GM12878 (cell line): ENCODE results near the gene DMD. TPM values are rescaled to one million over a fixed set of nuclear protein-coding genes. Genes with fewer than 3 reads are reported as not detected.

Source experiments
- ATAC-seq: fragments of 200-7000 bp; cut with Tn5 transposase; 3 replicates; pipeline ENCODE4 v1.9.1; 2020; ENCODE audit warnings: mild to moderate bottlenecking, moderate library complexity
- BruUV-seq: library from RNA; stranded (reverse); fragments of 400-500 nt; replicated peaks from 2 replicates; lab custom pipeline; 2021; lab: Mats Ljungman, UMichigan
- CTCF ChIA-PET: fragments of 300-600 bp; sonication (Branson Sonifier 250); formaldehyde crosslinking; extraction: SDS; loops from one replicate; lab custom pipeline; 2021; ENCODE audit warnings: inconsistent platforms; lab: Yijun Ruan, JAX
- POLR2A ChIA-PET: fragments of 350-600 bp; formaldehyde crosslinking; extraction: SDS; loops from one replicate; lab custom pipeline; 2021; ENCODE audit warnings: inconsistent platforms; lab: Charles Lee
- RAD21 ChIA-PET: fragments of 300-600 bp; sonication (Branson Sonifier 250); formaldehyde crosslinking; loops from one replicate; lab custom pipeline; 2023; ENCODE audit warnings: antibody characterized with exemption; ENCODE audit not compliant: unreplicated experiment; lab: Charles Lee
- SMC1A ChIA-PET: fragments of 300-600 bp; sonication (Branson Sonifier 250); formaldehyde crosslinking; loops from one replicate; lab custom pipeline; 2023; ENCODE audit not compliant: unreplicated experiment, uncharacterized antibody; lab: Charles Lee
- DNase-seq: peaks from one replicate; pipeline ENCODE4 v3.0.0-alpha.2; 2011; ENCODE audit warnings: low read depth, low spot score
- FAIRE-seq: peaks from 3 replicates; lab custom pipeline; 2011; peaks lifted over from hg19 to GRCh38; lab: Jason Lieb, UNC
- H2AFZ ChIP-seq: 2 replicates; pipeline ENCODE4 v1.6.0; 2011; ENCODE audit warnings: low read depth, low read length, control low read depth; ENCODE audit not compliant: control insufficient read depth
- H3K27ac ChIP-seq: 2 replicates; pipeline ENCODE4 v1.5.1; 2011; ENCODE audit warnings: control low read depth; ENCODE audit not compliant: control insufficient read depth, insufficient read depth
- H3K27me3 ChIP-seq, 2 experiments: replicated peaks in 1 of 2; 2 replicates each; pipeline versions ENCODE4 v1.6.0 to v1.6.1; 2011; ENCODE audit warnings: low read length in 1 of 2; ENCODE audit not compliant: control insufficient read depth in 2 of 2, insufficient read depth in 2 of 2
- H3K36me3 ChIP-seq, 2 experiments: 2 replicates each; pipeline ENCODE4 v1.5.1; 2011; ENCODE audit warnings: low read length in 1 of 2; ENCODE audit not compliant: control insufficient read depth in 2 of 2, insufficient read depth in 2 of 2
- H3K4me1 ChIP-seq: 2 replicates; pipeline ENCODE4 v1.6.1; 2011; ENCODE audit warnings: mild to moderate bottlenecking, low read length, moderate library complexity, mixed read lengths; ENCODE audit not compliant: control insufficient read depth, insufficient read depth
- H3K4me2 ChIP-seq: 2 replicates; pipeline ENCODE4 v1.6.0; 2011; ENCODE audit warnings: control low read depth; ENCODE audit not compliant: control insufficient read depth, insufficient read depth
- H3K4me3 ChIP-seq: fragments of 200-600 bp; sonication (generic); 2 replicates; pipeline ENCODE4 v1.5.1; 2016
- H3K79me2 ChIP-seq: 2 replicates; pipeline ENCODE4 v1.6.0; 2011; ENCODE audit warnings: low read length; ENCODE audit not compliant: control insufficient read depth, insufficient read depth
- H3K9ac ChIP-seq: 2 replicates; pipeline ENCODE4 v1.8.0; 2011; ENCODE audit warnings: low read length, control low read depth, mixed read lengths; ENCODE audit not compliant: control insufficient read depth, insufficient read depth
- H3K9me3 ChIP-seq: replicated peaks from 3 replicates; pipeline ENCODE4 v1.5.1; 2011; ENCODE audit warnings: mild to moderate bottlenecking, low read length; ENCODE audit not compliant: control insufficient read depth, insufficient read depth
- H4K20me1 ChIP-seq: 2 replicates; pipeline ENCODE4 v1.6.0; 2011; ENCODE audit not compliant: control insufficient read depth, insufficient read depth
- IKZF2 ChIP-seq, 2 experiments: fragments of 450-650 bp; IDR thresholded peaks; 2 replicates each; pipeline ENCODE4 v1.6.1; 2017; ENCODE audit warnings: mild to moderate bottlenecking in 2 of 2, moderate library complexity in 2 of 2
- MXI1 ChIP-seq: fragments of 150-350 bp; IDR thresholded peaks from 2 replicates; pipeline ENCODE4 v1.6.1; 2011; ENCODE audit warnings: low read depth, mild to moderate bottlenecking, inconsistent platforms, low read length, improper control_type of control experiment
- NBN ChIP-seq: fragments of 450-650 bp; IDR thresholded peaks from 2 replicates; pipeline ENCODE4 v1.6.1; 2016
- SPI1 ChIP-seq: IDR thresholded peaks from 2 replicates; pipeline ENCODE4 v1.6.1; 2011; ENCODE audit warnings: low read depth, mild to moderate bottlenecking, low read length, moderate library complexity, borderline replicate concordance; ENCODE audit not compliant: insufficient read depth
- TARDBP ChIP-seq: IDR thresholded peaks from 2 replicates; pipeline ENCODE4 v1.6.1; 2016; ENCODE audit warnings: borderline replicate concordance
- ZNF217 ChIP-seq: fragments of 450-650 bp; IDR thresholded peaks from 2 replicates; pipeline ENCODE4 v1.6.1; 2017; ENCODE audit warnings: antibody characterized with exemption, mild to moderate bottlenecking
- ZNF24 ChIP-seq: fragments of 450-650 bp; IDR thresholded peaks from 2 replicates; pipeline ENCODE4 v1.6.1; 2017; ENCODE audit warnings: antibody characterized with exemption, mild to moderate bottlenecking
- ZNF274 ChIP-seq: IDR thresholded peaks from one replicate; pipeline ENCODE4 v1.8.0; 2011; ENCODE audit not compliant: insufficient read length, insufficient read depth
- WGBS: methylation state at CpG from one replicate; pipeline ENCODE4 v1.1.6; 2016; ENCODE audit warnings: low lambda C conversion rate; ENCODE audit not compliant: insufficient replicate concordance, insufficient coverage; ENCODE audit errors: missing lambda C conversion rate; 5-methylcytosine and 5-hydroxymethylcytosine counted together
- in situ Hi-C: fragments of 300-500 bp; cut with MboI; formaldehyde crosslinking; loops from 9 replicates; pipeline ENCODE4 v1.14.3; 2018; ENCODE audit warnings: mixed read lengths
- intact Hi-C: fragments of 100-400 bp; cut with micrococcal nuclease; formaldehyde crosslinking; loops from one replicate; pipeline ENCODE4 v1.14.2; 2022; ENCODE audit not compliant: unreplicated experiment
- polyA plus RNA-seq, 11 experiments: library from polyadenylated mRNA; depleted of rRNA in 4 of 11; unstranded in 6 of 11; stranded (reverse) in 5 of 11; fragments of >200 nt; fragmentation: Nextera tagmentation in 4 of 11; fragmentation: Illumina TruSeq in 1 of 11; extraction: Ambion mirVana in 4 of 11; extraction: Trizol in 1 of 11; gene quantifications; 1 replicate in 1 of 11; 2 replicates in 10 of 11; pipeline versions ENCODE4 v1.2.1 to v1.2.3, GENCODE V29; 2011 to 2016; ENCODE audit warnings: inconsistent platforms in 2 of 11, missing spikeins in 2 of 11, low read depth in 1 of 11
- total RNA-seq, 4 experiments: library from RNA; depleted of rRNA in 3 of 4; stranded (reverse); fragments of >200 nt in 3 of 4; fragmentation: Illumina TruSeq in 1 of 4; extraction: Trizol in 1 of 4; gene quantifications; 2 replicates each; pipeline versions ENCODE4 v1.2.1 to v1.2.3, GENCODE V29; 2013 to 2021
- TF ChIP-seq, protein P1 (sequence below): fragments of 450-650 bp; IDR thresholded peaks from 2 replicates; pipeline ENCODE4 v1.6.1; 2018; ENCODE audit warnings: borderline replicate concordance, mild to moderate bottlenecking; ENCODE audit not compliant: partially characterized antibody
- TF ChIP-seq, protein P2 (sequence below): fragments of 450-650 bp; IDR thresholded peaks from 2 replicates; pipeline ENCODE4 v1.6.1; 2017; ENCODE audit warnings: mild to moderate bottlenecking, moderate library complexity
- TF ChIP-seq, protein P3 (sequence below): fragments of 450-650 bp; formaldehyde crosslinking; IDR thresholded peaks from 2 replicates; pipeline ENCODE4 v1.5.0; 2022; ENCODE audit warnings: mild to moderate bottlenecking, missing genetic modification characterization
- TF ChIP-seq, protein P4 (sequence below): fragments of 450-650 bp; conservative IDR thresholded peaks from 2 replicates; pipeline ENCODE4 v1.6.1; 2017; ENCODE audit warnings: mild to moderate bottlenecking, moderate library complexity

Gene DMD
- total and polyA plus RNA-seq, 10 of the 15 experiments (the other 5 are each of a cell fraction or from before 2014, with no cell fraction given): 1.4 to 24.3 (median 4.3) TPM

DNA sequence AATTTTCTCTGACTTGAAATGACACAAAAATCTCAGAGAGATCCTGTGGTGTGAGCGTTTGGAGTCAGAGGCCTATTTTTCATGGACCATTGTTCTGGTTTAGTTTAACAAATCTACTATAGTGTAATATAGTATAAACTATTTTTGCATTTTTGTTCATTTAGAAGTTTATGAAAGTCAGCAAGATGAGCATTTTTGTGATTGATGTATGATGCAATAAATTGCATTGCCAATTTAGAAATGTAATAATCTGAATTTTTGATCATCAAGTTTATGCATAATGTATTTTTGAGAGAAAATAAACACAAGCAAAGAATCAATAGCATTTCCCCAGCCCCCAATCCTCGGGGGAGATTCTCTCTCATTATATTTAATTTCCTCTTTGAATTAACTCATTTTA, 1620.0 kb downstream of the DMD start:
- CTCF ChIA-PET: no interaction called here
- H3K4me3 ChIP-seq: no peak overlapping the region
- H3K4me2 ChIP-seq: no peak overlapping the region
- no peak overlapping the region for H3K9ac ChIP-seq
- no peak overlapping the region for H2AFZ ChIP-seq
- intact Hi-C loops: no loop called here
- no peaks in the 10 kb centered on the region for H3K4me1 ChIP-seq
- no peak for ATAC-seq
- TF ChIP-seq SPI1 (no peak), ZNF217 (no peak), MXI1 (no peak), TARDBP (no peak), IKZF2 (IDR thresholded peaks at IDR 0.05) (no peak), ZNF274 (no peak), NBN (no peak), ZNF24 (no peak)
- TF ChIP-seq, protein P1, sequence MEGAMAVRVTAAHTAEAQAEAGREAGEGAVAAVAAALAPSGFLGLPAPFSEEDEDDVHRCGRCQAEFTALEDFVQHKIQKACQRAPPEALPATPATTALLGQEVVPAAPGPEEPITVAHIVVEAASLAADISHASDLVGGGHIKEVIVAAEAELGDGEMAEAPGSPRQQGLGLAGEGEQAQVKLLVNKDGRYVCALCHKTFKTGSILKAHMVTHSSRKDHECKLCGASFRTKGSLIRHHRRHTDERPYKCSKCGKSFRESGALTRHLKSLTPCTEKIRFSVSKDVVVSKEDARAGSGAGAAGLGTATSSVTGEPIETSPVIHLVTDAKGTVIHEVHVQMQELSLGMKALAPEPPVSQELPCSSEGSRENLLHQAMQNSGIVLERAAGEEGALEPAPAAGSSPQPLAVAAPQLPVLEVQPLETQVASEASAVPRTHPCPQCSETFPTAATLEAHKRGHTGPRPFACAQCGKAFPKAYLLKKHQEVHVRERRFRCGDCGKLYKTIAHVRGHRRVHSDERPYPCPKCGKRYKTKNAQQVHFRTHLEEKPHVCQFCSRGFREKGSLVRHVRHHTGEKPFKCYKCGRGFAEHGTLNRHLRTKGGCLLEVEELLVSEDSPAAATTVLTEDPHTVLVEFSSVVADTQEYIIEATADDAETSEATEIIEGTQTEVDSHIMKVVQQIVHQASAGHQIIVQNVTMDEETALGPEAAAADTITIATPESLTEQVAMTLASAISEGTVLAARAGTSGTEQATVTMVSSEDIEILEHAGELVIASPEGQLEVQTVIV: no peak
- TF ChIP-seq, protein P2, sequence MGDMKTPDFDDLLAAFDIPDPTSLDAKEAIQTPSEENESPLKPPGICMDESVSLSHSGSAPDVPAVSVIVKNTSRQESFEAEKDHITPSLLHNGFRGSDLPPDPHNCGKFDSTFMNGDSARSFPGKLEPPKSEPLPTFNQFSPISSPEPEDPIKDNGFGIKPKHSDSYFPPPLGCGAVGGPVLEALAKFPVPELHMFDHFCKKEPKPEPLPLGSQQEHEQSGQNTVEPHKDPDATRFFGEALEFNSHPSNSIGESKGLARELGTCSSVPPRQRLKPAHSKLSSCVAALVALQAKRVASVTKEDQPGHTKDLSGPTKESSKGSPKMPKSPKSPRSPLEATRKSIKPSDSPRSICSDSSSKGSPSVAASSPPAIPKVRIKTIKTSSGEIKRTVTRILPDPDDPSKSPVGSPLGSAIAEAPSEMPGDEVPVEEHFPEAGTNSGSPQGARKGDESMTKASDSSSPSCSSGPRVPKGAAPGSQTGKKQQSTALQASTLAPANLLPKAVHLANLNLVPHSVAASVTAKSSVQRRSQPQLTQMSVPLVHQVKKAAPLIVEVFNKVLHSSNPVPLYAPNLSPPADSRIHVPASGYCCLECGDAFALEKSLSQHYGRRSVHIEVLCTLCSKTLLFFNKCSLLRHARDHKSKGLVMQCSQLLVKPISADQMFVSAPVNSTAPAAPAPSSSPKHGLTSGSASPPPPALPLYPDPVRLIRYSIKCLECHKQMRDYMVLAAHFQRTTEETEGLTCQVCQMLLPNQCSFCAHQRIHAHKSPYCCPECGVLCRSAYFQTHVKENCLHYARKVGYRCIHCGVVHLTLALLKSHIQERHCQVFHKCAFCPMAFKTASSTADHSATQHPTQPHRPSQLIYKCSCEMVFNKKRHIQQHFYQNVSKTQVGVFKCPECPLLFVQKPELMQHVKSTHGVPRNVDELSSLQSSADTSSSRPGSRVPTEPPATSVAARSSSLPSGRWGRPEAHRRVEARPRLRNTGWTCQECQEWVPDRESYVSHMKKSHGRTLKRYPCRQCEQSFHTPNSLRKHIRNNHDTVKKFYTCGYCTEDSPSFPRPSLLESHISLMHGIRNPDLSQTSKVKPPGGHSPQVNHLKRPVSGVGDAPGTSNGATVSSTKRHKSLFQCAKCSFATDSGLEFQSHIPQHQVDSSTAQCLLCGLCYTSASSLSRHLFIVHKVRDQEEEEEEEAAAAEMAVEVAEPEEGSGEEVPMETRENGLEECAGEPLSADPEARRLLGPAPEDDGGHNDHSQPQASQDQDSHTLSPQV: no peak
- TF ChIP-seq, protein P3, sequence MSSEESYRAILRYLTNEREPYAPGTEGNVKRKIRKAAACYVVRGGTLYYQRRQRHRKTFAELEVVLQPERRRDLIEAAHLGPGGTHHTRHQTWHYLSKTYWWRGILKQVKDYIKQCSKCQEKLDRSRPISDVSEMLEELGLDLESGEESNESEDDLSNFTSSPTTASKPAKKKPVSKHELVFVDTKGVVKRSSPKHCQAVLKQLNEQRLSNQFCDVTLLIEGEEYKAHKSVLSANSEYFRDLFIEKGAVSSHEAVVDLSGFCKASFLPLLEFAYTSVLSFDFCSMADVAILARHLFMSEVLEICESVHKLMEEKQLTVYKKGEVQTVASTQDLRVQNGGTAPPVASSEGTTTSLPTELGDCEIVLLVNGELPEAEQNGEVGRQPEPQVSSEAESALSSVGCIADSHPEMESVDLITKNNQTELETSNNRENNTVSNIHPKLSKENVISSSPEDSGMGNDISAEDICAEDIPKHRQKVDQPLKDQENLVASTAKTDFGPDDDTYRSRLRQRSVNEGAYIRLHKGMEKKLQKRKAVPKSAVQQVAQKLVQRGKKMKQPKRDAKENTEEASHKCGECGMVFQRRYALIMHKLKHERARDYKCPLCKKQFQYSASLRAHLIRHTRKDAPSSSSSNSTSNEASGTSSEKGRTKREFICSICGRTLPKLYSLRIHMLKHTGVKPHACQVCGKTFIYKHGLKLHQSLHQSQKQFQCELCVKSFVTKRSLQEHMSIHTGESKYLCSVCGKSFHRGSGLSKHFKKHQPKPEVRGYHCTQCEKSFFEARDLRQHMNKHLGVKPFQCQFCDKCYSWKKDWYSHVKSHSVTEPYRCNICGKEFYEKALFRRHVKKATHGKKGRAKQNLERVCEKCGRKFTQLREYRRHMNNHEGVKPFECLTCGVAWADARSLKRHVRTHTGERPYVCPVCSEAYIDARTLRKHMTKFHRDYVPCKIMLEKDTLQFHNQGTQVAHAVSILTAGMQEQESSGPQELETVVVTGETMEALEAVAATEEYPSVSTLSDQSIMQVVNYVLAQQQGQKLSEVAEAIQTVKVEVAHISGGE (CRISPR knock-in tag): no peak
- TF ChIP-seq, protein P4, sequence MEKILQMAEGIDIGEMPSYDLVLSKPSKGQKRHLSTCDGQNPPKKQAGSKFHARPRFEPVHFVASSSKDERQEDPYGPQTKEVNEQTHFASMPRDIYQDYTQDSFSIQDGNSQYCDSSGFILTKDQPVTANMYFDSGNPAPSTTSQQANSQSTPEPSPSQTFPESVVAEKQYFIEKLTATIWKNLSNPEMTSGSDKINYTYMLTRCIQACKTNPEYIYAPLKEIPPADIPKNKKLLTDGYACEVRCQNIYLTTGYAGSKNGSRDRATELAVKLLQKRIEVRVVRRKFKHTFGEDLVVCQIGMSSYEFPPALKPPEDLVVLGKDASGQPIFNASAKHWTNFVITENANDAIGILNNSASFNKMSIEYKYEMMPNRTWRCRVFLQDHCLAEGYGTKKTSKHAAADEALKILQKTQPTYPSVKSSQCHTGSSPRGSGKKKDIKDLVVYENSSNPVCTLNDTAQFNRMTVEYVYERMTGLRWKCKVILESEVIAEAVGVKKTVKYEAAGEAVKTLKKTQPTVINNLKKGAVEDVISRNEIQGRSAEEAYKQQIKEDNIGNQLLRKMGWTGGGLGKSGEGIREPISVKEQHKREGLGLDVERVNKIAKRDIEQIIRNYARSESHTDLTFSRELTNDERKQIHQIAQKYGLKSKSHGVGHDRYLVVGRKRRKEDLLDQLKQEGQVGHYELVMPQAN: no peak
- TF ChIP-seq, all 136 proteins: peak for 0
- Histone ChIP-seq H3K27ac (no peak overlapping the region), H3K79me2 (no peaks in the 10 kb centered on the region), H3K9me3 (no peaks in the 10 kb centered on the region), H4K20me1 (no peaks in the 10 kb centered on the region), H3K36me3 (no peaks in the 10 kb centered on the region), H3K27me3 (no peaks in the 10 kb centered on the region)
- in situ Hi-C loops: no loop called here
- 0% methylated on average over 2 of the region's 2 CpGs for WGBS
- SMC1A ChIA-PET: no interaction called here
- no peak for DNase-seq
- no TSS peak for BruUV-seq
- RAD21 ChIA-PET: no interaction called here
- no peak for FAIRE-seq
- POLR2A ChIA-PET: no interaction called here
